ENCODE results near the gene SLC66A2. TPM values are rescaled to one million over a fixed set of nuclear protein-coding genes. Genes with fewer than 3 reads are reported as not detected.

Gene SLC66A2
- total RNA-seq, 1 donor from 2014 or later: 29.3 TPM

- DNase-seq (ENCODE audit: missing footprints) (no peak), ATAC-seq (no peak)
- intact Hi-C loops (cut with DNase I): loop anchor here (10.0 kb wide), 1 partner anchor 255 kb away; the partner anchor contains the start of gene CTDP1
These were observed 21.3 kb downstream of the SLC66A2 start for GRCh38 chr18:79930020-79930642.

DNA sequence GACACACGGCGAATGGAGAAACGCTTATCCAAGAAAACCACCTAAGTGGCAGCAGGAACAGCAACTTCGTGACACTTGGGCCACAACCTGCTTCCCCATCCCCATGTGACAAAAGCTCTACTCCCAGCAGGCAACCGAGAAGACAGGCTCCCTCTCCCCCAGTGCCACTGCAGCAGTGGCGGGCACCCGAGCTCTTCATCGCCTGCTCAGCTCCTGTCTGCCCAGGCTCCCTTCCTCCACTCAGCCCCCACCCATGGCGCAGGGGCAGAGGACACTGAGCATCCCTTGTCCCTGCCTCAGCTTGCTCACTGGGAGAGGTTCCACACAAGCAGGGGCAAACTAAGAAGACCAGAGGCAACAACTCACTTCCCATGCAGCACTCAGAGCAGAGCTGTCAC is 22.9 kb downstream of the SLC66A2 start:
- intact Hi-C loops (cut with DNase I): no loop called here
- DNase-seq (ENCODE audit: missing footprints): no peak
- no peak for ATAC-seq

GRCh38 chr18:79927607-79928562 is 23.6 kb downstream of the SLC66A2 start:
- ATAC-seq: no peak
- no peak for DNase-seq (ENCODE audit: missing footprints)
- intact Hi-C loops (cut with DNase I): no loop called here

DNA sequence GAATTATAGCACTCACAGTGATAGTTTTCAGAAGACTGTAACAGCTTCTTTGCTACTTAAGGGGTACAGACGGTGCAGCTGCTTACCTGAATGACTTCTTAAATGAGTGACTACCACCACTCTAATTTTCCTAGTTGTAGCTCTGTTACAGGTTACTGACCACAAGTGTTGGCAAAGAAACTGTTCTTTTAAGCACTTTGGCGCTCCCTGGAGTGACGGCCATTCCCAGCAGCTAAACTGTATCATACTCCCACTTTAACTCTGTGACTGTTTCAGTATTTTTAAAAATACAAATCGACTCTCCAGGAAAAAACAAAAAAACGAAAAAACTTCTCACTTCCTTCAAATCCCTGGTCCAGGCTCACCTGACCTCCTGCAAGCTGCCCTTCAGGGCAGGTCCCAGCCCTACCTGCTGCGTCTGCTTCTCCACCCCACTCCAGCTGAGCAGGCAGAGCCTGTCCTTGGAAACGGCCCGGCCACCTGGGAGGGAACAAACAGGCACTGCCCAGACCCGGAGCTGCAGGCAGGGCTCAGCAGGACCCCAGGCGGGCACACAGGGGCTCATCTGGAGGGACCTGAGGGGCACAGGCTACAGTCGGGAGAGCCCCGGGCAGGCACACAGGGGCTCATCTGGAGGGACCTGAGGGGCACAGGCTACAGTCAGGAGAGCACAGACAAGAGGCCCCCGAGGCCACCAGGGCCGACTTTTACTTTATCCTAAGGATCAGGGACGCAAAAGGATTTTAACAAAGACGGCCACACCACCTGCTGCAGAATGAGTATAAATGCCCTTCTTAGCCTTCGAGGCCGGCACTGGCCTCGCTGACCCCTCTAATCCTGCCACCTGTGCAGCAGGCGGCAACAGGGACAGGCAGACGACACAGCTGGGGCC is 24.5 kb downstream of the SLC66A2 start:
- intact Hi-C loops (cut with DNase I): no loop called here
- ATAC-seq (no peak), DNase-seq (ENCODE audit: missing footprints) (no peak)

DNA sequence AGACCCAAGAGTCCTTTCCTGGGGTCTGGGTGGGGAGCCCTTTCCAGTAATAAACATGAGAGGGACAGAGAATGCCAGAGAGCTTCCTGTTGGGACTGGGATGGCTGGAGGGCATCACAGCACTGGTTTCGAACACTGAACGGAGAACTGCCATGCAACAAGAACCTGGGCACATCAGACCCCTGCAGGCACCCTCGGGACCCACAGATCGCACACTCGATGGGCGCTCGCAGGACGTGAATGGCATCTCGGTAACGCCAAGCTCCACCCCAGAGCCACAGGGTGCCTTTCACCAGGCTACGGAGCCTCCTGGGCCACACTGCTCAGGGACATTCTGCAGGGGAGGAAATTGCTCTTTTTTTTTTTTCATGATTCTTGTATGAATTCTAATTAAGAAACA is 25.1 kb downstream of the SLC66A2 start:
- ATAC-seq (no peak), DNase-seq (ENCODE audit: missing footprints) (no peak)
- intact Hi-C loops (cut with DNase I): no loop called here

DNA sequence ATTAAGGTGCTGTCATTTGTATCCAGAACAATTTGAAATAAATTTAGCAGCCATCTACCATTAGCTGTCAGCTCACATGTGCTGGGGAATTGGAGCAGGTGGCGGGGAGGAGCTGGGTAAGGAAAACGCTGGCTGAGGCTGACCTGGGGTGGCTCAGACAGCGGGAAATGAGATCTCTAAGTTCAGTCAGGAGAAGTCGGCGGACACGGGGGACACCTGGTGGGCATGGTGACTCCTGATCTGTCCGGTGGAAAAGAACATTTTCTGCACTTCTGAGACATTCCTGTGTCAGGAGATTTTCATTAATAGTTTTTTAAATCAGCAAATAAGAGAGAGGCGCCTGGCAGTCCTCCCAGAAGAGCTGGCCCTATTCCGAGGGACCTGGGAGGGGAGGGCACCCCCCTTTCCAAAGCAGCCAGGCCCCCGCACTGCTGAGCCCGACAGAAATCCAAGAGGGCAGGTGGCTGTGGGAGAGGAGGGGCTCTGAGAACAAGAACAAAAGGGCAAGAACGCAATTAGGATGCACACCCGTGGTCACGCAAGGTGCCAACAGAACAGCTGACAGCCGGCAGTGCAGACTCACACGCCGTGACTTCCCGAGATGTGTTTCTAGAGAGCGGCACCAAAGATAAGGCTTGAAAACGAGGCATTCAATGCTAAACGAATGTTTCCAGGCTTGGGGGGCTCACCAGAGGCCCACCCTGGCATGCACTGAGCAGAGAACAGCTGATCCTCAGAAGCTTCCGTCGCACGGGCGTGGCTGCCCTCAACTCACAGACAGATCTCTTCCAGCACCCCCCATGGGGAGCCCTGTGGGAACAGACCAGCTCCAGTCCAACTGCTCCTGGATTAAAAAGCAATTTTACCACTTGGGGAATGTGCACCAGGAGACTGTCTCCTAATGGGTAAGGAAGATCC is 26.4 kb downstream of the SLC66A2 start:
- intact Hi-C loops (cut with DNase I): no loop called here
- ATAC-seq (peak; percentile 63), DNase-seq (ENCODE audit: missing footprints) (no peak)

DNA sequence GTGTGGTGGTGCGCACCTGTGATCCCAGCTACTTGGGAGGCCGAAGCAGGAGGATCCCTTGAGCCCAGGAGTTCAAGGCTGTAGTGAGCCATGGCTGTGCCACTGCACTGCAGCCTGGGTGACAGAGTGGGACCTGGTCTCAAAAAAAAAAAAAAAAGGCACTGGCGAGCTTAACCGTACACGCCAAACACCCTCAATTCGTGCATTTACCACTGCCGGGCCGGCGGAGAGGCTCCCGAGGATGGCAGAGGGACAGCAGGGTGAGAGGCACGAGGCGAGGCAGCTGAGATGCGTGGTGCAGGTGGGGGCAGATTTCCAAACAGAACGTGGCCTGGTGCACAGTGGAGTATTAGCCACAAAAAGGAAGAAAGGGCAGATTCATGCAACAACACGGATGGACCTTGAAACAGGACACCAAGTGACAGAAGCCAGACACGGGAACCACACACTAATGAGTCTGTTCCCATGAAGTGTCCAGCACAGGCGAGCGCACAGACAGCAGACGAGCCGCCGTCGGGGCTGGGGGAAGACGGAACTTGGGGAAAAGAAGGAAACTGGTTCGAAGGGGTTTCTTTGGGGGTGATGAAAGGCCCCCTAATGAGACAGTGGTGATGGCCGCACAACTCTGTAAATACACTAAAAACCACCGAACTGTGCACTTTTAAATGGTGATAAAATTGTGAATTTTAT is 27.4 kb downstream of the SLC66A2 start:
- ATAC-seq (no peak), DNase-seq (ENCODE audit: missing footprints) (no peak)
- intact Hi-C loops (cut with DNase I): no loop called here

- intact Hi-C loops (cut with DNase I): no loop called here
- ATAC-seq (no peak), DNase-seq (ENCODE audit: missing footprints) (peak; percentile 45)
These were observed 28.5 kb downstream of the SLC66A2 start for GRCh38 chr18:79922971-79923411.

- intact Hi-C loops (cut with DNase I): no loop called here
- no peak for ATAC-seq
- DNase-seq (ENCODE audit: missing footprints): no peak
These were observed 29.2 kb downstream of the SLC66A2 start for GRCh38 chr18:79921984-79922965.

DNA sequence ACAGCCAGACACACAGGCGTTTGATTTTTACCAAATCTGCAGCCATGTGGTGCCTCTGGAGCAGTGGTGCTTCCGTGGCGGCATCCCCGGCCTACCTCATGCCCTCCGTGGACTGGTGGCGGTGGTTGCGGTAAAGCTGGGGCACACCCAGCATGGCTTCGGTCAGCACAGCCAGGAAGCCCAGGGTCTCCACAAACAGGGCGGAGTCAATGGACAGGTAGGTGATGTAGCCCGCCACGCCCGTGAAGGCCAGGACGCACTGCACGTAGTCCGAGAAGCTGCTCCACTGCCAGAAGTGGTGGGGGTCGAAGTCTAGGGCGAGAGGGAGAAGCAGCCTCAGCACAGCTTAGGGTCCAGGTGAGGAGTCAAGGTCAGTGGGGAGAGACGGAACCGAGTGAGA is 32.4 kb downstream of the SLC66A2 start:
- ATAC-seq (no peak), DNase-seq (ENCODE audit: missing footprints) (no peak)
- intact Hi-C loops (cut with DNase I): no loop called here

- intact Hi-C loops (cut with DNase I): no loop called here
- ATAC-seq (no peak), DNase-seq (ENCODE audit: missing footprints) (no peak)
These were observed 32.8 kb downstream of the SLC66A2 start for GRCh38 chr18:79918615-79919011.

DNA sequence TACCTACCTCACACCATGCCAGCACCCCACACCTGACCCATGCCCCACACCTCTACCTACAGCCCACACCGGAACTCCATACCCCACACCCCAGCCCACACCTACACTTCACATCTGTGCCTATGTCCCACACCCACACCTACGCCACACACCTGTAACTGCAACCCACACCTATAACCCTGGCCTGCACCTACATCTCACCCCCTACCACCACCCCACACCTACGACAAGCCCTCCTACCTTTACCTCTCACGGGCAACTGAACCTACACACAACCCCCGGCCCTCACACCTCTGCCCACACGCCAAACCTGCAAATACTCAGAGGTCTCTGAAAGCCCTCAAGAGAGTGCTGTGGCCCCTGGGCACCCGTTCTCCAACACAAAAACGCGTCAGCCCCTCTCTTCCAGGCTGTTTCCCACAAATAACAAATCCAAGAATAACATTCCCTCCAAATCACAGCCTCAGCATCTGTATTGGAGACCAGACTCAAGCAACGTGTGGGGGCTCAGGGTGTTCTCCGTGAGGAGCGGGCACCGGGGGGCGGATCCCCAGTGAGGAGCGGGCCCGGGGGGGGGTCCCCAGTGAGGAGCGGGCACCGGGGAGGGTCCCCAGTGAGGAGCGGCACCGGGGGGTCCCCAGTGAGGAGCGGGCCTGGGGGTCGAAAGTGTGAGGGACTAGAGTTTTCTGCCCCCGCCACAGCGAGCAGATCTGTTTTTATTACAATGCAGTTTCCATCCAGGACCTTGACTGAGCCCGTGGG is 33.4 kb downstream of the SLC66A2 start:
- DNase-seq (ENCODE audit: missing footprints): no peak
- peak; percentile 12 for ATAC-seq
- intact Hi-C loops (cut with DNase I): no loop called here

DNA sequence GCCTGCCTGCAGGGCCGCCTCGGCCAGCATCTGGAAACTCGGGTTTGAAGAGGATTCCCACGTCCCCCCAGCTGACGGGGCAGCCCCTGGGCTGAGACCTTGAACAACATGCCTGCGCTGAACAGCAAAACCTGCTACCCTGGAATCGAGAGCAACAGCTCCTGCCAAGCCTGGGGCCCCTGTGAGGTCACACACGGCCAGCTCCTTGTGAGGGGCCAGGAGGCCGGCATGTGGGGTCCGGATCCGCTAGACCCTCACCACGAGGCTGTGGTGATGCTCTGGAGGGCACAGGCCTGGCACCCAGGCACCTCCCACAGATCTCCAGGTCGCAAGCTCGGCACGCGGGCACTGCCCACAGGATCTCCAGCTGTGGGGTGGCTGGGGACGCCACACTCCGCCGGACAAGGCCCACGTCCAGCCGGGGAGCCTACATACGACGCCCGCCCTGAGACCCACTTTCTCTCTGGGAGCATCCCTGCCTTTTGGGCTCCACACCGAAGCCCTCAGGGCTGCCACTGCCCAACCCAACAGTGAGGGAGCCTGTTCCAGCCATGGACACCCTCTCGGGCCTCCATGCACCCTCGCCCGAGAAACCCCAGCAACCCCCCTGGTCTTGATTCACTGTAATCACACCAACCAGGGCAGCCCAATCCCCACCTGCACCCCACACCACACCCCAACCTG is 34.1 kb downstream of the SLC66A2 start:
- DNase-seq (ENCODE audit: missing footprints): no peak
- intact Hi-C loops (cut with DNase I): no loop called here
- ATAC-seq: no peak

DNA sequence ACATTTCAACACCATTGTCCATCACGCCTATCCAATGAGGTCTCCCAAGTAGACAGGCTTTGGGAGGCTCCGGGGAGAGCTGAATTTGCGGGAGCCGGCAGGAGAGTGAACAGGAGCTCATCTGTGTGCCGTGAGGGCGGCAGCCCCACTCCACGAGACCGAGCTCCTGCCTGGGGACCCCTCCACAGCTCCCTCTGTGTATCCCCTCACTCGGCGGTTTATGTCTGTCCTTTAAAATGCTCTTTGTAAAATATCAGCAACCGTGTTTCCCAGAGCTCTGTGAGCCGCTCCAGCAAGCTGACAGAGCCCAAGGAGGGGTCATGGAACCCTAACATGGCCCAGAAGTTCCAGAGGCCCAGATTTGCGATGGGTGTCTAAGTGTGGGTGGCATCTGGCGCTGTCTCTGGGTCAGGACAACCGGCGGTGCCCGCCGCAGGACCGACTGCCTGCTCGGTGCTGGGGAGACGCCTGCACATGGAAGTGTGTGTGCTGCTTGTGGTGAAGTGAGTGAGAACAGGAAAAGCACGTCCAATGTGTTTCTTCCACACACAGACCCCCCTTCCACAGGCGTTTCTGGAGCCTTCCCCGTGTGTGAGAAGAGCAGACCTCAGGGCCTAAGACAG is 34.8 kb downstream of the SLC66A2 start:
- DNase-seq (ENCODE audit: missing footprints) (no peak), ATAC-seq (no peak)
- intact Hi-C loops (cut with DNase I): no loop called here

DNA sequence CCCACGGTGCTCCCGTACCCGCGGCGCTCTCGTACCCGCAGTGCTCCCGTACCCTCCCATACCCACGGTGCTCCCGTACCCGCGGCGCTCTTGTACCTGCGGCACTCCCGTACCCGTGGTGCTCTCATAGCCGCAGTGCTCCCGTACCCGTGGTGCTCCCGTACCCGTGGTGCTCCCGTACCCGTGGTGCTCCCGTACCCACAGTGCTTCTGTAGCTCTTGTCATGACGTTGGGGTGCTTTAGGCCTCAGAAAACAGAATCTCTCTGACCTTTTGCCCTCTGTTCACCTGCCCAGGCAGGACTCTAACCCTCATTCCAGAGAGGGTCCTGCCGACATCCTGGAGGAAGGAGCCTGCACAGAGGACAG is 35.3 kb downstream of the SLC66A2 start:
- no peak for ATAC-seq
- intact Hi-C loops (cut with DNase I): no loop called here
- no peak for DNase-seq (ENCODE audit: missing footprints)

Data from Right ventricle myocardium inferior (tissue), 1 donor.